CD4-positive, alpha-beta T cell (primary cell): Measurements from ENCODE around the gene SRGAP1. TPM values are rescaled to one million over a fixed set of nuclear protein-coding genes. Genes with fewer than 3 reads are reported as not detected.

Source experiments
- ATAC-seq: fragments of 200-7000 bp; cut with Tn5 transposase; one replicate; pipeline ENCODE4 v1.10.0; 2022; ENCODE audit warnings: mild to moderate bottlenecking; ENCODE audit not compliant: poor library complexity
- CTCF ChIA-PET: fragments of 350-600 bp; sonication (Branson Sonifier 250); formaldehyde crosslinking; loops from one replicate; lab custom pipeline; 2021; ENCODE audit warnings: antibody characterized with exemption, inconsistent platforms; lab: Charles Lee
- POLR2A ChIA-PET: fragments of 350-600 bp; sonication (Branson Sonifier 250); formaldehyde crosslinking; loops from one replicate; lab custom pipeline; 2021; ENCODE audit warnings: antibody characterized with exemption, inconsistent platforms; lab: Charles Lee
- DNase-seq, 14 experiments: peaks; one replicate each; pipeline ENCODE4 v3.0.0-alpha.2; 2013 to 2020; ENCODE audit warnings: mixed read lengths in 2 of 14
- H3K27ac ChIP-seq, 2 donors: one replicate each; pipeline versions ENCODE4 v1.5.1 to v1.7.0; 2013; ENCODE audit warnings: low read length in 2 of 2, low read depth in 1 of 2, mild to moderate bottlenecking in 1 of 2
- H3K27me3 ChIP-seq, 2 experiments: 1 replicate in 1 of 2; 2 replicates in 1 of 2; pipeline versions ENCODE4 v1.6.1 to v1.7.0; 2013; ENCODE audit warnings: low read length in 2 of 2, control low read depth in 1 of 2, mild to moderate bottlenecking in 1 of 2, moderate library complexity in 1 of 2; ENCODE audit not compliant: insufficient read depth in 2 of 2, control insufficient read depth in 1 of 2
- H3K36me3 ChIP-seq: one replicate; pipeline ENCODE4 v1.6.1; 2013; ENCODE audit warnings: low read length, control low read depth; ENCODE audit not compliant: insufficient read depth
- H3K4me1 ChIP-seq: one replicate; pipeline ENCODE4 v1.6.1; 2013; ENCODE audit warnings: low read length, control low read depth; ENCODE audit not compliant: insufficient read depth
- H3K4me3 ChIP-seq: one replicate; pipeline ENCODE4 v1.5.1; 2013; ENCODE audit warnings: mild to moderate bottlenecking, low read length, moderate library complexity
- H3K9me3 ChIP-seq, 2 experiments: 1 replicate in 1 of 2; 2 replicates in 1 of 2; pipeline versions ENCODE4 v1.6.1 to v1.7.0; 2013; ENCODE audit warnings: low read length in 2 of 2, mild to moderate bottlenecking in 2 of 2, control low read depth in 1 of 2, moderate library complexity in 1 of 2; ENCODE audit not compliant: control insufficient read depth in 1 of 2, insufficient read depth in 1 of 2
- H3K27ac Mint-ChIP-seq: one replicate; pipeline ENCODE4 v1.8.0; 2020; ENCODE audit warnings: mixed read lengths
- H3K27me3 Mint-ChIP-seq: one replicate; pipeline ENCODE4 v1.8.0; 2021; ENCODE audit warnings: mixed read lengths
- H3K36me3 Mint-ChIP-seq: one replicate; pipeline ENCODE4 v1.8.0; 2021; ENCODE audit warnings: low read depth, mixed read lengths
- H3K4me1 Mint-ChIP-seq: one replicate; pipeline ENCODE4 v1.8.0; 2021; ENCODE audit warnings: low read depth, mixed read lengths
- H3K4me3 Mint-ChIP-seq: one replicate; pipeline ENCODE4 v1.8.0; 2020; ENCODE audit warnings: mild to moderate bottlenecking, mixed read lengths
- H3K9me3 Mint-ChIP-seq: one replicate; pipeline ENCODE4 v1.8.0; 2020; ENCODE audit warnings: mixed read lengths
- CTCF ChIP-seq: fragments of 200-600 bp; IDR thresholded peaks from one replicate; pipeline ENCODE4 v1.8.0; 2022; ENCODE audit warnings: antibody characterized with exemption, mild to moderate bottlenecking
- intact Hi-C, 2 experiments: fragments of 100-400 bp; cut with DNase I in 1 of 2; cut with micrococcal nuclease in 1 of 2; formaldehyde crosslinking; loops; one replicate each; pipeline versions ENCODE4 v1.15.1 to v1.9.0; 2023 to 2025; cut with DNase I, micrococcal nuclease
- total RNA-seq, 174 experiments: library from RNA in 2 of 174; stranded (reverse) in 2 of 174; gene quantifications; one replicate each; pipeline ENCODE4 v1.2.3 and lab custom pipeline; 2021 to 2026

The SRGAP1 gene
- total RNA-seq, 2 experiments from 2014 or later, result 0.03 TPM; not detected in 1

- H3K36me3 ChIP-seq, result no peaks in the 10 kb centered on the region
- POLR2A ChIA-PET, result no interaction called here
- no peak for TF ChIP-seq CTCF
- no peak for ATAC-seq
- H3K27ac ChIP-seq, result no peak overlapping the region
- H3K4me1 ChIP-seq, result no peaks in the 10 kb centered on the region
- no peak overlapping the region for H3K4me3 Mint-ChIP-seq
- H3K27me3 Mint-ChIP-seq, result no peaks in the 10 kb centered on the region
- intact Hi-C loops, result no loop called here
- no peak for DNase-seq
- H3K4me1 Mint-ChIP-seq, result no peaks in the 10 kb centered on the region
- H3K9me3 ChIP-seq, result no peaks in the 10 kb centered on the region
- H3K36me3 Mint-ChIP-seq, result no peaks in the 10 kb centered on the region
- no peak overlapping the region for H3K27ac Mint-ChIP-seq
- H3K9me3 Mint-ChIP-seq, result peaks cover 5% of the 10 kb centered on the region
- H3K27me3 ChIP-seq, result no peaks in the 10 kb centered on the region
- CTCF ChIA-PET, result no interaction called here
- no peak overlapping the region for H3K4me3 ChIP-seq
Measured at GRCh38 chr12:63909746-63910145, 65.2 kb downstream of the SRGAP1 start.

GRCh38 chr12:63911341-63911740 is 66.8 kb downstream of the SRGAP1 start:
- Mint-ChIP-seq H3K36me3 (no peaks in the 10 kb centered on the region), H3K4me1 (no peaks in the 10 kb centered on the region), H3K4me3 (no peak overlapping the region), H3K27me3 (no peaks in the 10 kb centered on the region), H3K27ac (no peak overlapping the region), H3K9me3 (no peaks in the 10 kb centered on the region)
- ATAC-seq (no peak), DNase-seq (no peak)
- Histone ChIP-seq H3K36me3 (no peaks in the 10 kb centered on the region), H3K4me1 (no peaks in the 10 kb centered on the region), H3K27ac (no peak overlapping the region), H3K27me3 (no peaks in the 10 kb centered on the region), H3K9me3 (no peaks in the 10 kb centered on the region), H3K4me3 (no peak overlapping the region)
- CTCF ChIA-PET, result interaction anchor here (1.3 kb wide), 1 partner anchor 10 kb away, joined by 4 read pairs; no protein-coding TSS in a partner anchor
- POLR2A ChIA-PET, result no interaction called here
- intact Hi-C loops, result no loop called here
- no peak for TF ChIP-seq CTCF

- ATAC-seq, result no peak
- Histone ChIP-seq H3K36me3 (no peaks in the 10 kb centered on the region), H3K9me3 (no peaks in the 10 kb centered on the region), H3K27me3 (no peaks in the 10 kb centered on the region), H3K4me3 (no peak overlapping the region), H3K27ac (no peak overlapping the region), H3K4me1 (no peaks in the 10 kb centered on the region)
- intact Hi-C loops, result no loop called here
- TF ChIP-seq CTCF, result no peak
- DNase-seq, result no peak
- Mint-ChIP-seq H3K27ac (no peak overlapping the region), H3K4me1 (no peaks in the 10 kb centered on the region), H3K36me3 (no peaks in the 10 kb centered on the region), H3K4me3 (no peak overlapping the region), H3K9me3 (no peaks in the 10 kb centered on the region), H3K27me3 (no peaks in the 10 kb centered on the region)
- ChIA-PET CTCF (no interaction called here), POLR2A (no interaction called here)
Measured at GRCh38 chr12:63912651-63913050, 68.2 kb downstream of the SRGAP1 start.
